Activated CD8-positive, alpha-beta memory T cell treated with anti-CD3 and anti-CD28 coated beads, Interleukin-2, amount 50 U/mL, for 4 hours (primary cell): ENCODE results near the gene LRAT.

Source experiments
- DNase-seq: peaks from one replicate; pipeline ENCODE4 v3.0.0-alpha.2; 2020

The LRAT gene

GRCh38 chr4:154779362-154779947, 35.7 kb downstream of the LRAT start:
- DNase-seq, result no peak

DNA sequence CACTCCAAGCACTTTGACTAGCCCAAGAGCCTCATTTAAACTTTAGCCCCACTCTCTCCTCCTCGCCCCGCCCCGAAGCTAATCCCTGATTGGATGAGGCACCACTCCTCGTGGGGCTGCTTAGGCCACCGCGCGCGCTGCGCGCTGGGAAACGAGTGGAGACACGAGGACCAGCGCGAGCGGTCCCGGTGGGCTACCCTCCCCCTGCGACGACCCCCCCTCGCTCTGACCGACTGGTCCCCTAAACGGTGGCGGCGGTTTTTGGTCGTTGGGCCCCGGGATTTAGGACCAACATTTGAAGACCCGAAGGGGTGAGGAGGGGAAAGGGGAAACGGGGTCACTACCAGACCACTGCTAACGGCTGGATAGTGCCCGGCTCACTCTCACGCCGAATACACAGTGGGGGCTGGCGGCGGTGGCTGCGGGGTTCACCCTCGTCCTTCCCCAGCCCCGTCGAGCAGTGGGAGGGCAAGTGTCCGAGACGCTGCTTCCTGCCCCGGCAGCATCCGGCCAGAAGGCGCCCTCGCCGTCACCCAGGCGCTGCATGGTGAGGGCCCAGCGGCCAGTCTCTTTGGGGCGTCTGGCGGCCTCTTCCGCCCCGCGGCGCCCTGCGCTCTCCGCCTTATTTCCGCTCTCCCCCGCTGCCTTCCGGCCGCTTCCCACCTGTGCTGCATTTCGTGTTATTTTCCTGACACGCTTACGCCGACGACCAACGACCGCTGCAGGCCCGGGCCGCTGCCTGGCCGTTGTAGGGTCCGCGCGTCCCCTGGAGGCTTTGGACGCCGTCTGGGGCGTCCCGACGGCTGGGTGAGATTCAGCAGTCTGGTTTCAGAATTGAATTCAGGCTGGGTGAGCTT, 37.6 kb downstream of the LRAT start, which contains the start of gene RBM46:
TSS of gene RBM46 (plus strand) at position 147 of the 857 bp plus-strand sequence. CDS start 15,481 bp downstream, outside the sequence.
- no peak for DNase-seq

DNA sequence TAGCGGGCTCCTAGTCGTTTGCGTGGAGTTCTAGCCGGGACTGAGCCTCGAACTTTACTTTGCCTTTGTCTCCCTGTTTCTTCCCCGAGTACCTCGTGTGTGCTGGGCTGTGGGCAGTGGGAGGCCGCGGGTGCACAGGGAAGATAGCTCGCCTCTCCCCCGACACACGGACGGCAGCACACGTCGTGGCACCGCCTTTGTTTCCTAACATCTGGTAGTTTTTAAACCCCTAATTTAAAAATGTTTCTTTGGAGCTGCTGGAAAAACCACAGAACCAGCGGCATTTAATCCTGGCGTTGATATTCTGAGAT, 38.1 kb downstream of the LRAT start:
- DNase-seq, result no peak
